SH-SY5Y (cell line): ENCODE results near the gene PTPRM.

Experiments
- GATA2 ChIP-seq: IDR thresholded peaks from 2 replicates; pipeline ENCODE4 v1.6.1; 2011; ENCODE audit warnings: mild to moderate bottlenecking, low read depth, low read length
- GATA3 ChIP-seq: IDR thresholded peaks from 2 replicates; pipeline ENCODE4 v1.6.1; 2011; ENCODE audit warnings: low read depth, mild to moderate bottlenecking, low read length, moderate library complexity

PTPRM gene

GRCh38 chr18:8333961-8334360, 766.8 kb downstream of the PTPRM start:
- TF ChIP-seq GATA2 (no peak), GATA3 (no peak)

DNA sequence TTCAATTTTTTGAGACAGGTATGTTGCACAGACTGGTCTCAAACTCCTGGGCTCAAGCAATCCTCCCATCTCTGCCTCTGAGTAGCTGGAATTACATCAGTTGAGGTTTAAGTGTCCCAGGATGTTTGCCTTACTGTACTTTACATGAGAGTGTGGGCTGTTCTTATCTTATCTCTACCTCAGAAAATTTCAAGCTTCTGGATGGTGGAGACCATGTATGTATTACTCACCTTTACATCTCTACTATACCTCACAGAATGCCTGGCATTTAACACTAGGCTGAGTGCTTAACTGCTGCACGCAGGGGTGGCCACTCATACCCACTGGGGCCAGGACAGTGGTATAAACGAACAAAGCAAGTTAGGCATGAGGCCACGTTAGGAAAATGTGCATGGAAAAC, 770.1 kb downstream of the PTPRM start:
- TF ChIP-seq GATA3 (no peak), GATA2 (no peak)

DNA sequence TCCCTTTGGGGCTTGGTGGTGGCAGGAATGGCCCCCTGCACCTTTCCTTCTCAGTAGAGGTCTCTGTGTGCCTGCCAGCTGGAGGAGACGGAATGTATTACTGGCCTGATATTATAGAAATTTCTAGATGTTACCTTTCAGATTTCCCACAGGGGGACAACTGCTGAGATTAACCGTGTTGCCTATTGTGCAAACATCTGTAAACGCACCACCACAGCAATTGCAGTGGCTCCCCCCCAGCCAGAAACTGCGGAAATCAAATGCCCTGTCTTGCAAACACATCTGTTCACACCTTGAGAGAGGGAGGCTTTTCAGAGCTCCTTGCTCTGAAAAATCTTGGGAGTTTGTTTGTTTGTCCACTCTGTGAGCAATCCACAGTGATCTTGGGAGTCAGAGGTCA, 772.1 kb downstream of the PTPRM start:
- TF ChIP-seq GATA3 (no peak), GATA2 (no peak)

GRCh38 chr18:8339952-8340351, 772.8 kb downstream of the PTPRM start:
- no peak for TF ChIP-seq GATA3
- TF ChIP-seq GATA2: no peak

DNA sequence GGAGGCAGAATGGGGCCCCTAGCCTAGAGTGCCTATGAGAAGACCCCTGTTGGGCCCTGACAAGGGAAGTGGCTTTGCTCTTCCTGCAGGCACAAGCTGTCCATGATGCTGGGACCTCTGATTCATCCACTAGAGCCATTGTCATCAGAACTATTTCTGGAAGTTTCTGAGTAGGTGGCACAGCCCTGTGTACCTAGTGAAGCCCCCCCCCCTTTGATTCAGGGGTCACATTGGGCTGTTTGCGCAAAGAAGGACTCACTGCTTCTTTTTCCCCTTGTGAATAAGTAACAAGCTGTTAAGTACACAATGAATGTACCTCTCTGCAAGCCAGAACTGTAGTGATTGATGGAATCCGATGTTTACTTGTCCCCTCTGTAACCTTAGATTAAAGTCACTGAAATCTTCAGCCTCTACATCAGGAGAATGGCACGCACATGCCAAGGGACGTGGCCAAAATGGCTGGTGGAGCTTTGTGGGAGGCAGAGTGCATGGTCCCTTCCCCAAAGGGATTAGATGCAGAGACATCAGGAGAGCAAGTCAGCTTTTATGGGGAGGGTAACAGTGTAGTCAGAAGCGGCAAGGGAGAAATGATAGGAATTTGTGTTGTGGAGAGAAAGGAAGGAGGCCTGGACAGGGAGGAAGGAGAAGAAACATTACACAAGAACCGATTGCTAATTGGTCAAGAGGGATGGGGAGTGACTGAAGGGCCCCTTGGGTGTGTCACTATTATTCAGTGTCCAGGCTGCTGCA, 774.5 kb downstream of the PTPRM start:
- no peak for TF ChIP-seq GATA2
- no peak for TF ChIP-seq GATA3

DNA sequence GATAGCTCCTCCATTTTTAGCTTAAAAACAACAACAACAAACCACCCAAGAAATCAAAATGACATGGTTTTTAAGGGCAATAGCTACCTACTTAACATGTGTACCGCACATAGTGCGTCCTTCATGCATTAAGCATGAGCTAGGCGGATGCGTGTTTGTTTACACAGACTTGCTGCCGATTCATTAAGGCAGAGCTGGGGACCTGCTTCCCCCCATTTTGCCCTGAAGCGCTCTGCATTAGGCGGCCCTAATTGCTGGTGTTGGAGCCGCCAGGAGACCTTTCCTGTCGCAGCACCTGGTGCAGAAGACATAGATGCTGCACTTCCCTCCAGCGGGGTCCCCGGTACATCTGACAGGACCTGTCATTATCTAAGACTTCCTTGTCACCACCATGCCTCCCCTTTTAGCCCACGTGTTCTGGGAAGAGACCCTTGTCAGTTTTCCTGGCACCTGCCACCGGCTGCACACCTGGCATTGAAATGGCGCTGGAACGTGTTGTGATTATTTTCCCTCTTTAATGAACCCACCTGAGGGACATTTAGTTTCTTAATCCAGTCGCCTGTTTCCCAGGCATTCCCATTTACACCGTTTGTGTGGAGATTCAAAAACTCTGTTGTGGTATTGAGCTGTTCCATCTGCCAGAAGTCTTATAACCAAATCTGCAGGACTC, 781.1 kb downstream of the PTPRM start:
- no peak for TF ChIP-seq GATA3
- no peak for TF ChIP-seq GATA2

- TF ChIP-seq GATA3 (no peak), GATA2 (no peak)
These were observed 782.6 kb downstream of the PTPRM start for GRCh38 chr18:8349608-8350323.

DNA sequence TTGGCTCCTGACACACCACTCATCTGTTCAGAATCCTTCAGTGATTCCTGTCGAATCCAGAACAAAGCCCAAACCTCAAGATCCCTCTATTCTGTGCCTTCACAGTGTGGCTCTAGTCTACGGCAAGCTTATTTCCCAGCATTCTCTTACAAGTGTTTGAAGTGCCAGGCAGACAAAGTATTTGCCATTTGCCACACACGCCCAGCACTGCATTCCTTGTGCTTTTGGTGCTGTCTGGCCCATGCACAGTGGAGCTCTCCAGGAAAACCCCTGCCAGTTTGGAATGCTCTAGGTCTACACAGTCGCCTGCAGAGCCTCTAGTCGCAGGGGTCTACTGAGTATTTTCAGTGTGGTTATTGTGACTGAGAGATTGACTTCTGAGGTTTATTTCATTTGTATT, 783.5 kb downstream of the PTPRM start:
- no peak for TF ChIP-seq GATA2
- TF ChIP-seq GATA3: no peak

DNA sequence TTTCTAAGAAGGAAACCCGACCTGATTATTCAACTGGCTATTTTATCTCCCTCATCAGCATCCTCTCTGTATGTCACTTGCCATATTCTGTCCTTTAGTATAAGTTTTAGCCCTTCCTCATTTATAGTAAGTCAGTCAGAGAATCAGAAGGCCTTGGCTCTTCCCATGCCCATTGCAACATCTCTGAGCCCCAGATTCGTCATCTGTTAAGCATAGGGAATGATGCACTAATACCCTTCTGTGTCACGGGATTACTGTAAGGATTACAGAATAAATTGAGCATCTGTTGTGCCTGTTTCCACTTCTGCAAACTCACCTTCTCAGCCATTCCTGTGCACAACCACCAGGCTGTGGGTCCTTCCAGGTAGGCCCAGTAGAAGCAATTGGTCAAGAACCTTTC, 784.0 kb downstream of the PTPRM start:
- TF ChIP-seq GATA2: no peak
- TF ChIP-seq GATA3: no peak

DNA sequence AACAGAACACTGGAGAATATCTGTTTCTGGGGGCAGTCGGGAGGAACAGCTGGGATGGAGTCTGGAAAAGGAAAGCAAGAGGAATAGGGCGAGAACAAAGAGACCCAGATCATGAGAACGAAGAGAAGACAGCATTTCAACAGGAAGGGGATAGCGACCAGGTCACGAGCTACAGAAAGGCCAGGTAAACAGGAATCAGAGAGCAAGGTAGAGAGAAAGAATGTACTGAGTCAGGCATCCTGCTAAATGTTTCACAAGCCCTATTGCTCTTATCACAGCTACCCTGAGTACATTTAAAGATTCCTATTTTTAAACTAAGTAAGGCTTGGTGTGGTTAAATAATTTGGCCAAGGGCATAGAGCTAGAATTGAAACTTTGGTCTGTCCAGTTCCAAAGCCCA, 787.2 kb downstream of the PTPRM start:
- TF ChIP-seq GATA2 (no peak), GATA3 (no peak)

GRCh38 chr18:8356001-8356400, 788.9 kb downstream of the PTPRM start:
- no peak for TF ChIP-seq GATA2
- TF ChIP-seq GATA3: no peak

DNA sequence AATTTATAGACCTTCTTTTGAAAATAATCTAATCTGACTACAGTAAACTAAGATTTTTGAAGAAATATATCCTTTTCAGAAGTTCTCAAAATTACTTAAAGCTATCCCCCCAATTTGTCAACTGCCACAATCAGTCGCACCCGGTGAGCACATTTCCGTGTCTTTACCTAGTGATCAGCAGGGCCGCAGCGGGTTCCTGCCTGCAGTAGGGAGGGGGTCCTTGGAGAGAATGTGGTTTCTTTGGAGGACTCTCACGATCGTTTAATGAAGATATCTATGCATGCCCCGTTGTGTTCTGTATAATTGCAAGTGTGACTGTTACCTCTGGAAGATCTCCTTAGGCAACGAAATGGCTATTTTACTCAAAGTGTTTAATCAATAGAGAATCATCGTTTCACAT, 790.2 kb downstream of the PTPRM start:
- TF ChIP-seq GATA3: no peak
- TF ChIP-seq GATA2: no peak

DNA sequence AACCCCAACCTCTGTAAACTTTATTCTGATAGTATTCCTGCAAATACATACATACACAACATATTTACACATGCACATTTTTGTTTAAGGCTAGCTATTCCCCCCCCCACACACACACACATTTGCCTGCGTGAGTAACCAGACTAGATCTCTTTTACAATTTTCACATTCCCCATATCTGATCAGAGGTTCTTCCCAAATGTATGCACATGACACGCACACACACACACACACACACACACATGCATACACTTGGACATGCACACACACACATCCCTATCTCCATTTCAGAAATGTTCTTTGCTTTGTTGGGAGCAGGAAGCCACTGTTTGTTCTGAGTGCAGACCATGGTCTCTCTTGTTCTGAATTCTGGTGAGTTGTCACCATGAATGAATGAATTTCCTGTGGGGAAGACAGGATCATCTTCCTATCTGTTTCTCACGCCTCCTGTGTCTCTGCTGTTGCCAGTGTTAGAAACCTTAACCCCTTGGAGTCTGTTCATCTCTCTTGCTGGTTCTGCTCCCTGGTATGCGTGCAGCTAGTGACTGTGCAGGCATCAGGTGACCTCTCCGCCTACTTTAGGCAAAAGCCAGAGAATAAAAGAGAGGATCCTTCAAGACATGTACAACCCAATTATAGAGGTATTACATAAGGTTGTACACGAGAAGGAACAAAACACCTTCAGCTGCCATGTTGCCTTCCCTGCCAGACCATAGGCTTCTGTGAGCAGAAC, 791.1 kb downstream of the PTPRM start:
- TF ChIP-seq GATA3 (no peak), GATA2 (no peak)

- TF ChIP-seq GATA2: no peak
- no peak for TF ChIP-seq GATA3
These were observed 792.0 kb downstream of the PTPRM start for GRCh38 chr18:8359076-8359475.
